Stimulated activated CD8-positive, alpha-beta memory T cell treated with anti-CD3 and anti-CD28 coated beads, Interleukin-12 subunit alpha, Interleukin-12 subunit beta, amount 100 ng/mL, for 24 hours (primary cell): Measurements from ENCODE around the gene LENG1.

Source experiments
- DNase-seq: peaks from one replicate; pipeline ENCODE4 v3.0.0-alpha.2; 2020; ENCODE audit errors: extremely low read depth

Gene LENG1

DNA sequence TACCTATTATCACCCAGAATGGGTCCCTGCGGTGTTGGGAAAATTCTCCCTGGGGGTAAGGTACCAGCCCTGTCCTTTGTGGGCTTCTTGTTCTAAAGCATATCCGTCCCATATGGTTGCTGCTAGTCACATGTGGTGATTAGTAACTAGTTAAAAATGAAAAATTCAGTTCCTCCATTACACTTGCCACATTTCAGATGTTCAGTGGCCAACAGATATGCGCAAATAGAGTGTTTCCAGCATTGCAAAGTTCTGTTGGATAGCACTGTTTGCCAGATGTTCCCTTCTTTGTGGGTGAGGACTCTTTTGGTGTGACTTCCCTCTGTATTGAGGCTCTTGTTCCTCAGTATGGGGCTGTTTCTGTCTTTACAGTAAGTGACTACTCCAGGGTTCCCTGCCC lies 18.2 kb downstream of the LENG1 start:
- no peak for DNase-seq

DNA sequence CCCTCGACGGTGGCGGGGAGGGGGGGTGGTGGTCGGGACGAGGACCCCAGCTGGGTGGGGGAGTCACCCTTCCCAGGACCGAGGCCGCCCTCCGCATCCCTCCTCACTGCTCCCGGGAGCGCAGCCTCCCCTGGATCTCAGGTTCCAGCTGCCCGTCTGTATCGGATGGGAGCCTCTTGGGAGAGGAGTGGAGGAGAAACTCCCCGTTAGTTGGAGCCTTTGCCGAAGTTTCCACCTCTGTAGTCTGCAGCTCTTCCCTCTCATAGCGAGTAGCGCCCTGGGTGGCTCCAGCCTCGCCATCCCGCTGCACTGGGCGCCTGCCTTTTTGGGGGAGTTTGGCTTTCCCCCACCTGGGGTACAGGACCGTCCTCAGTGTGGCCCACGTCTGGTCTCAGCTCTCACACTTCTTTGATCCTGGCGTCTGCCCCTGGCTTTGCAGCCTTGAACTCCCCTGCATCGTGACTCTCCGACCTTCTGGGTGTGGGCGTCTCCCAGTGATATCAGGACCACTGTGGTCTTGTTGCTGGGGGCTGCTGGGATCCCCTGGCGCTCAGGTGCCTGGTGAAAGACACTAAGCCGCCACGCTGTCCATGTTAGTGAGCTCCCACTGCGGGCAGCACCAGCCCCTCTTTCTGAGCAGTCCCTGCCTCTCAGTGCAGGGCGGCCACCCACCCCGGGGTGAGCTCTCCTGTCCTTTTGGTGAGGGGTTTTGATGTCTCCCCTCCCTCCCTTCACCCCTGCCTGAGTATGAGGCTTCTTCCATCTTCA lies 20.8 kb downstream of the LENG1 start:
- DNase-seq, result no peak

DNA sequence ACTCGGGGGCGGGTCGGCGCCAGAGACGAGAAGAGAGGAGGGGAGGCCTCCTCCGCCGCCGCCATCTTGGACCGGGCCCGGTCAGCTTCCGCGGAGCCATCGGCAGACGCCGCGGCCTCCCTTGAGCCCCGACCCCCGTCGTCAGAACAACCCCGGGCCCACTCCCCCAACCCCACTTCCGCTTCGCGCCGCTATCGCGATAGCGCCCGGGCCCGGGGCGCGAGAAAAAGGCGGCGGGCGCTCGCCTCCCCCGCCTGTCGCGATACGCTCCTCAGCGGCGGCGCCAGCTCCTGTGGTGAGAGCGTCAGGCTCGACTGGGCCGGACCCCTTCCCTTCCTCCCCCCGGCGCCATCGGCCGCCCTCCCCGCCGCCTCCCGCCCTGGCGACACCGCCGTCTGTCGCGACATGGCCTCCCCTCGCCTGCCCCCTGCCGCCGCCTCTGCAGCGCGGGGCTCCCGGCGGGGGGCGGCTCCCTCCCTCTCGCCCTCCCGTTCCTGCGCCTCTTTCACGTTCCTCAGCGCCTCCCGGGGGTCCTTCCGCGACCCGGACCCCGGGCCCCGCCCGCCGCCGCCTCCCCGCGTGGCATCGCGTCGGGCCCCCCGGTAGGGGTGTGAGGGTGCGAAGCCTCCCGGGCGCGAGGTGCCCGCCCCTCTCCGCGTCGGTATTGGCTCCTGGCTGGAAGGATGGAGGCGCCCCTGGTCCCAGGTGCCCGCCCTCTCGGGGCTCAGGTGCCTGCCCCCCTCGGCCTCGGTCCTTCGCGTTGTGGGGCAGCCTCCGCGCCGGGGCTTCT lies 21.6 kb downstream of the LENG1 start, which contains the start of gene CNOT3:
Gene CNOT3 (plus strand): TSS at position 64 of the 790 bp plus-strand sequence. CDS start 5,217 bp downstream, outside the sequence.
- no peak for DNase-seq

DNA sequence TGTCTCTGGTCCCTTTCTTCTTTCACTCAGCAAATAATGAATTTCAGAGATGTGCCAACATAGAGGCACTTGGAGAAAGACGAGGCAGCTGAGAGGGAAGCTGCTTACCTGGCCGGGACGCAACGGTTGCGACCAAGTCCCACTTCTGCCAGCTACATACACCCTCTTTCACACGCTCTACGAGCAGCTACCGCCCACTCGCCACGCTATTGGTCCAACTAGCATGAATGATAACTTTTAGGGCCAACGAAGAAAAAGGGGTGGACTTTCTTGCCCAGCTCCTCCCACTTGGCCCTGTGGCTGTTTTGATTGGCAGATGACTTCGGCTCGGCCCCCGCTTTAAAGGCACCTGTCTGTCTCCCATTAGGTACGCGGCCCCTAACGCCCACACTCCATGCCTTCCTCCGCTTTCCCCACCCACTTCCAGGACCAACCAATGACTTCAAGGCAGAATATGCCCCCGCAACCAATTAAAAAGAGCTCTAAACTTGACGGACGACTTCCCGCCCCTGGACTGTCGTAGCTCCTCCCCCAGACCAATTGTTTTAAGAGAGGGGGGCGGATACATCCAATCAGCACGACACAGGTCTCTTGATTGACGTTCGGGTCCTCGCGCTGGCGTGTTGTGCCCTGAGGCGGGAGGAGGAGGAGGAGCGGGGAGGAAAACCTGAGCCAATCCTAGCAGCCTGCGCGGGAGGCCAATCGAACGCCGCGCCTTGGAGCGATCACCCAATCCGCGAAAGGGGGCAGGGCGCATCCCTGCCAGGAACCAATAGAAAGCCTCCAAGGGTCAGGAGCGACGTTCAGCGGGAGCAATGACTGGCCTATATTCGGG lies 22.4 kb downstream of the LENG1 start:
- peak; percentile 98 for DNase-seq

DNA sequence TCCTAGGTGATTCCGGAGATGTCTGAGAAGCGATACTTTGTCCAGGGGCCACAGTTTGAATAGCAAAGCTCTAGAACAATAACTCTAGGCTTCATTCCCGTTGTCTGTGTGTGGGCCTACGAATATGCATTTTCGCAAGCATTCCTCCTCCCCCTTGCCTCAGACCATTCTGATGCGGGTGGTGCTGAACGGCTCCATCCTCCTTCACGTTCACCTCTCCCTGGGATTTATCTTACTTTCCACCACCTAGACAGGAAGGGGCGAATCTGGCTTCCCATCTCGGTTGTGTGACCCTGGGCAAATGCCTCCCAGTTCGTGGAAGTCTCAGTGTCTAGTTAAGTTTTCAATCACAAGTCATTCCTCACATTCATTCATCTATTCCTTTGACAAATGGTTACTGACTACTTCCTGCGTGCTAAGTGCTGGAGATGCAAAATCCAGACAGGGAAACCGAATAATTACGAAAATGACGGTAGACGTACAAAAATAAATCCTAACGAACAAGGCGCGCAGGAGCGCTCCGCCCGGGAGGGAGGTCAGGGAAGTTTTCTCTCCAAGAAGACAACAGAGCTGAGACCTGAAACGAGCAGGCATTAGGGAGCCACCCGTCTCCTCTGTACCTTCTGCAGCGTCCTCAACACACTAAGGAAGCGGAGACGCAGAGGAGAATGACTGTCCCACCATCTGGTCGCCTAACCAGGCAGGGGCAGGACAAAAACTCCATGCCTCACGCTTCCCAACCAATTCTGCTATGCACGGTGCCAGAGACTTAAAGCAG lies 23.2 kb downstream of the LENG1 start:
- no peak for DNase-seq

DNA sequence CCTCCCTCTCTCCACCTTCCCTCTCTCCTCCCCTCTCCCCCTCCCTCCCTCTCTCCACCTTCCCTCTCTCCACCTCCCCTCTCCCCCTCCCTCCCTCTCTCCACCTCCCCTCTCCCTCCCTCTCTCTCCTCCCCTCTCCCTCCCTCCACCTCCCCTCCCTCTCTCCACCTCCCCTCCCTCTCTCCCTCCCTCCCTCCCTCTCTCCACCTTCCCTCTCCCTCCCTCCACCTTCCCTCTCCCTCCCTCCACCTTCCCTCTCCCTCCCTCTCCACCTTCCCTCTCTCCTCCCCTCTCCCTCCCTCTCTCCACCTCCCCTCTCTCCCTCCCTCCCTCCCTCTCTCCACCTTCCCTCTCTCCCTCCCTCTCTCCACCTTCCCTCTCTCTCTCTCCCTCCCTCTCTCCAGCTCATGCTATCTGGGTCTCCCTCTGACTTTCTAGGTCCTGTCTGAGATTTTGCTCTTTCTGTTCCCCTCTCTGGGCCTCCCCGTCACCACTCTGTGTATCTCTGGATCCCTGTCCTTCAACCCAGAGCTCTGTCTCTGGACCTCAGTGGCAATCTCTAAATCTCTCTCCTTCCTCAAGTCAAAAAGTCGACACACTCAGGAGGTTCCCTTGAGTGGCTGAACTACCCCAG lies 25.4 kb downstream of the LENG1 start:
- DNase-seq, result no peak

DNA sequence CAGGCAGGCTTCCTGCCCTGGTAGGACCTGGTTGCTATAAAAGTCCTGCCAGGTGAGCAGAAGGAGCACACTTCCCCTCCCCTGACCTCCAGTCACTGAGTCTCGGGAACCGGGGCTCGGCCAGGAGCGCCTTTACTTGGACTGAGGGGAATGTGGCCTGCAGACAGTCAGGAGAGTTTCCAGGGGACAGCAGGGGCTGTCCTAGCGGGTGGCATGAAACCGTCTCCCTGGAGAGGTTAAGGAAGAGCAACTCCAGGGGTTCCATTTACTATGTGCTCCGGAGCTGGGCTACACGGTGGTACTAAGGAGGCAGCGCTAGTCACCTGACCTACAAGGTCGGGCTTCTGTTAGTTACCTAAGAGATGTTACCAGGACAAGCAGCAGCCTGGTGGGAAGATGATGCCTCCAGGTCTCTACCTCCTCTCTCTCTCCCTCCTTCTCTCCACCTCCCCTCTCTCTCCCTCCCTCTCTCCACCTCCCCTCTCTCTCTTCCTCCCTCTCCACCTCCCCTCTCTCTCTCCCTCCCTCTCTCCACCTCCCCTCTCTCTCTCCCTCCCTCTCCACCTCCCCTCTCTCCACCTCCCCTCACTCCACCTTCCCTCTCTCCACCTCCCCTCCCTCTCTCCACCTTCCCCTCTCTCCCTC lies 26.1 kb downstream of the LENG1 start:
- no peak for DNase-seq

DNA sequence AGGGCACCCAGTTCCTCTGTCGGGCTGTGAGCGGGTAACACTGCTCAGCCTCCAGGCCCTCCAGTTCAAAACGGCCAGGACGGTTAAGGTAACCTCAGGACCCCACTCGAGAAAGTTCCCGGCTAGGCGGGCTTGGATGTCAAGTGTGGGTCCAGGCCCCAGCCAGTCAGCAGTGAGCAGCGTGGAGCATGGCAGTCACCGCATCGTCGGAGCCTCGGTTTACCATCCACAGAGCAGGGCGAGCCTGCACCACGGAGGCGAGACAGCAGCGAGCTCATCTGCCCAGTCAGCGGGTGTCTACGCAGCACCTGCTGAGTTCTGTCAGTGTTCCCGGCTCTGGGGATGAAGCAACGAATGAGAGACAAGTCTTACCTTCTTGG lies 29.9 kb downstream of the LENG1 start:
- DNase-seq, result no peak

DNA sequence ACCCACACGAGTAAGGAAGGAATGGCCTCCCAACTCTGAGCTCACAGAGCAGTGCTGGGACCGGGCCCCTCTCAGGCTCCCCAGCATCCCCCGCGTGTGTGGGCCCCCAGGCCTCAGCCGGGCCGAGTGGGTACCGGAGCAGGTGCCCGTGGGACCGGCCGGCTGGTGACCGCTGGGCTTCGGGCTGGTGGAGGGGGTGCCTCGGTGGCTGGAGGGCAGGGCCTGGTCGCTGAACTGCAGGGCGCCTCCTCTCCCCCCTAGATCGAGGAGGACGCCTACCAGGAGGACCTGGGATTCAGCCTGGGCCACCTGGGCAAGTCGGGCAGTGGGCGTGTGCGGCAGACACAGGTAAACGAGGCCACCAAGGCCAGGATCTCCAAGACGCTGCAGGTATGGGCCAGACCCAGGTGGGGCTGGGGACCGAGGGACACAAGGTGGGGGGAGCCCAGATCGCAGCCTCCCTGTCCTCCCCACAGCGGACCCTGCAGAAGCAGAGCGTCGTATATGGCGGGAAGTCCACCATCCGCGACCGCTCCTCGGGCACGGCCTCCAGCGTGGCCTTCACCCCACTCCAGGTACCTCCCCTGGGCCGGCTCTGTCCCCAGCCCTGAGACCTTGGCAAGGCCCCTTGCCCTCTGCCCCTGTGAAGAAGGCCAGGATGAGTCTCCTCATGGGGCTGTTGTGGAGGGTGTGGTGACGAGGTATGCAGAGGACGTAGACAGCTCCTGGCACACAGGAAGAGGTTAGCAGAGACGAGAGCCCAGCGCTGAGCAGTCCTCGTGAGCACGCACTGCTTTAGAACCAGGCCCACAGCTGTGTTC lies 30.5 kb downstream of the LENG1 start:
- DNase-seq, result no peak

DNA sequence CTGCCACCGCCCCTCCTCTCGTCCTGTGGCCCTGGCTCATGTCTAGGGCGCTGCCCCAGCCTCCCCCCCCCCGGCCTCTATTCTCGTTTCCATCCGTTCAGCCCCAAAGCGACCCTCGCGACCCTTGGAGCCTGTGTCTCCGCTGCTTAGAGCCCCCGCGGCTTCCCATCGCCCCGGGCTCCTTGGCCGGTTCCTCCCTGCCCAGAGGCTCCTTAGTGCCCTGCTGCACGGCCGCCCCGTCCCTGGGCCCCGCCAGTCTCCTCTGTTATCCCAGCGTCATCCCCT lies 31.1 kb downstream of the LENG1 start:
- DNase-seq, result no peak

DNA sequence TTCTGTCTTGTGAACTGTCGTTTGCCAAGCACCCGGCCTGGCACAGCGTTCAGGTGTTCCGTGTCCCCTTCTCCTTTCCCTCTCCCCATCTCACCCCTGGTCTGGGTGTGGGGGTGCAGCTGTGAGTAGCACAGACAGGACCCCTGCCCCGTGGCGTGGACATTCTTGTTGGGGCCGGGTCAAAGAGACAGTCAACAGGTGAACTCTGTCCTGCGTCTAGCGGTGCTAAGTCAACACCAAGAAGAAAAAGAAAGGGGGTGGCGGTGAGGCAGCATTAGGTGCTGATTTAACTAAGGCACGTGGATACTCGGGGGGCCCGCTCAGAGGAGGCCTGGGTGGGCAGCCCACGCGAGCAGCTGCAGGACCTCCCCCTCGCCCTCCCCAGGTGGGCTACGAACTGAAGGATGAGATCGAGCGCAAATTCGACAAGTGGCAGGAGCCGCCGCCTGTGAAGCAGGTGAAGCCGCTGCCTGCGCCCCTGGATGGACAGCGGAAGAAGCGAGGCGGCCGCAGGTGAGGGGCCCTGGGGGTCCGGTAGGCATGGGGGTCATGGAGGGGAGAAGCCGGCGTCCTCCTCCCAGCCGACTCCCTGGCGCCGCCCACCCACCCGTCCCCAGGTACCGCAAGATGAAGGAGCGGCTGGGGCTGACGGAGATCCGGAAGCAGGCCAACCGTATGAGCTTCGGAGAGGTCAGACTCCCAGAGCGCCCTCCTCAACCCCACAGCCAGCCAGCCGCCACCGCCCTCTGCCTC lies 31.7 kb downstream of the LENG1 start:
- no peak for DNase-seq

DNA sequence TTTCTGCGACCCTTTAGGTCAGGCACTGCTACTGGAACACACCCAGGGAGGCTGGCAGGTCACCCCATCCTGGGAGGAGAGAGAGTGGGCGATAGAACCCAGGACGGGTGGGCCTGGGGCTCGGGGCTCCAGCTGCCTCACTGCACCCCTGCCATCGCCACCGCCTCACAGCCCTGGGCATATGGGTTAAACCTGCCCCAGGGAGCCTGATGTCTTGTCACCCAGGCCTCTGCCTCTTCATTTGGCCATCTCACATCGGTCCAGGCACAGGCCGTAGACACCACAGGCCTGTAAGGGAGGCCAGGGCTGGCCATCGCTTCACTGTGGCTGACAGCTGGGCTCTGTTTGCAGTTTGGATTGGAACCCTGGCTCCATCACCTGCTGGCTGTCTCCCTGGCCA lies 33.8 kb downstream of the LENG1 start:
- no peak for DNase-seq

DNA sequence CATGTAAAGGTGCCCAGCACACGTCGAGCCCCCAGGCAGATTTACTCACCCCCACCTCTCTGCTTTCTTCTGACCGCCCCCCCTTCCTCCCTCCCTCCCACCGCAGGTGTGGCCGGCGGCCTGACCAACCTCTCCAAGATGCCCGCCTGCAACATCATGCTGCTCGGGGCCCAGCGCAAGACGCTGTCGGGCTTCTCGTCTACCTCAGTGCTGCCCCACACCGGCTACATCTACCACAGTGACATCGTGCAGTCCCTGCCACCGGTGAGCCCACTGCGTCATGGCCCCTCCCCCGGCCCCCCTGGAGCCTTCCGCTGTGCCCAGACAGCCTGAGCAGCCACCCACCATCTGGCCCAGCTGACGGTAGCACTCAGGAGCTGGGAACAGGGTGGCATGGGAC lies 35.1 kb downstream of the LENG1 start:
- DNase-seq, result no peak

DNA sequence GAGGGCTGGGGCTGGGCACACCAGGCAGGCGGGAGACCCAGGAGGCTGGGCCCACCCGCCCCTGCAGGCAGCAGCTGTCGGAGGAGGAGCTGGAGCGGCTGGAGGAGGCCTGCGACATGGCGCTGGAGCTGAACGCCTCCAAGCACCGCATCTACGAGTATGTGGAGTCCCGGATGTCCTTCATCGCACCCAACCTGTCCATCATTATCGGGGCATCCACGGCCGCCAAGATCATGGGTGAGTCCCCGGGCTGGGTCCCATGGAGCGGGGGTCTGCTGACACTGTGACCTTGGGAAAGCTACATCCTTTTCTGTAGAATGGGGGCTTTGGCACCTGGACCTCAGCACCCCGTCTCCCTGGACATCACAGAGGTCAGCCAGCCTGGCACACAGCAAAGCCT lies 35.8 kb downstream of the LENG1 start:
- no peak for DNase-seq

DNA sequence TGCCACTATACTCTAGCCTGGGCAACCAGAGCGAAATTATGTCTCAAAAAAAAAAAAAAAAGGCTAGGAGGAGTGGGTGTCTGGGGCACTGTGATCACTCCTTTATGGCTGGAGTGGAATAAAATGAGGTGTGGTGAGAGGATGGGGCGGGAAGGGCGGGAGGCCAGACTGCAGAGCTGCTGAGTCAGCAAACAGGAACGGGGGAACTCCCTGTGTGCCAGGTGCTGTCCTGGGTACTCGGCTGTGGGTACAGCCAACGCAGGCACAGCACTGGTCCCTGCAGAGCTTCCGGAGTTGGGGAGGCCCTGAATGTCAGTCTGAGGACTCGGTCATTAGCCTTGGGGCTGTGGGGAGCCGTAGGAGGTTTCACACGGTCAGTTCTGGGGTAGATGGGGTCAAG lies 38.3 kb downstream of the LENG1 start:
- no peak for DNase-seq

DNA sequence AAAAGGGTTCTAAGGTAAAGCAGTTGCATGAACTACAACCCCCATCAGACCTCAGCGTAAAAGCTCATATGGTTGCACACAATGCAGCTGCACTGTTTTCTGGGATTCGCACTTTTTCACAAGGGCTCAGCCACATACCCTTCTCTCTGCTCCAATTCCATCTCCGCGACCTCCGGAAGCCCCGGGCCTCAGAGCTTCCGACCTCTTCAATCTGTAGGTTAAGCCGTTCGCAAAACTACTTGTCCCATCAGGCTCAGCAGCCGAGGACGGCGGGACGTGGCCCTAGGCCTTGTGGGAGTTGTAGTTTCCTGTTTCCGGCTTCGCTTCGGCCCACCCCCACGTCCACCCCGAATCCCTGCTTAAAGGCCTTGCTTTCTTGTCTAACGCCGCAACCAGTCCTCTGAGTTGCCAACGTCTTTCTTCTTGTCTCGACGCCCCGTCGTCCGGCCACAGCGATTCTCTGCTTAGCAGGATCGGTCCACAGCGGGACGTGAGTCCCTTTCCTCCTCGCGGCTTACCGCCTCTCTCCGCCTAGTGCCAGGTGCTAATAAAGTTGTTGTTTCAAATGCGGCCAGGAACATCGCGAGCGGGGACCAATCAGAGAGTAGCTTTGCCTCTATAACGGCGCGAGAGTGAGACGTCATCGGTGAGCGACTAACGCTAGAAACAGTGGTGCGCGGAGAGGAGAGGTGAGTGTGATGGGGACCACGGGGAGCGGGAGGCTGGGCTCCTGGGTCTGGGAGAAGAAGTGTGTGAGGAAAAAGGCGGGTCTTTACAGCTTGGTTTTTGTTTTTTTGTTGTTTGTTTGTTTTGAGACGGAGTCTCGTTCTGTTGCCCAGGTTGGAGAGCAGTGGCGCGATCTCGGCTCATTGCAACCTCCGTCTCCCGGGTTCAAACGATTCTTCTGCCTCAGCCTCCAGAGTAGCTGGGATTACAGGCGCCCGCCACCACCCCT lies 44.1 kb downstream of the LENG1 start, which contains the start of the genes PRPF31 and TFPT:
Gene PRPF31 (plus strand): TSS at position 646 of the 955 bp plus-strand sequence. CDS start 2,525 bp downstream, outside the sequence.
Gene TFPT (minus strand): TSS at position 549 of the 955 bp plus-strand sequence. CDS start 388 bp downstream, at position 161.
- peak; percentile 91 for DNase-seq

DNA sequence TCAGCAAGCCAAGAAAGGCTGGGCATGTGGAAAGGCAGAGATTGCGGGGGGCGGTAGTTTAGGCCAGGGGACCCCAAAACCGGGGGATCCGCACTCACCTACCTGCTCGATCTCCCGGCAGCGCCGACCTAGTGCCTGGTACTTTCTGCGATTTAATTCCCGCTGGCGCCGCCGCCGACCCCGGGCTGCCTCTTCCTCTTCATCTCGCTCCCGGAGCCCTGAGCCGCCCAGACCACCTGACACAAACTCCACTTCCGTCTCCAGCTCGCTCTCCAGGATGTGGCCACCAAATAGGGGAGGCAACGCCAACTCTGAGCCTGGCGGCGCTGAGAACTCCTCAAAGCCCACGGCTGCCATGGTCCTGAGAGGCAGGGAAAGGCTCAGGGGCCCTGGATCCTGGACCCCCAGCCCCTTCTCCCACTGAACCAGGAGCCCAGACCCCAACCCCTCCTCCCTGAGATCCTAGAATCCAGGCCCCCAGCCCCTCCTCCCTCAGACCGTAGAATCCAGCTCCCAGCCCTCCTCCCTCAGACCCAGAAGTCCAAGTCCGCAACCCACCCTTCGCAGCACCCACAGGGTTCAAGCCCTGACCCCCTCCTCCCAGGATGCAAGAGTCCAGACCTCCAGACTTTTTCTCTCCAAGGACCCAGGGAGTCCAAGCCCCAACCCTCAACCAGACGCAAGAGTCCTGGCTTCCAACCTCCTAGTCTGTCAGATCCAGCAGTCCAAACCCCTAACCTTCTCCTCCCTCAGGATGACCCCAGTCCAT lies 45.0 kb downstream of the LENG1 start:
- no peak for DNase-seq
